HepG2 (cell line): ENCODE data around the gene FGD5.

Experiments
- ATF3 ChIP-seq: sonication (generic); formaldehyde crosslinking; IDR thresholded peaks from 2 replicates; pipeline ENCODE4 v1.4.0; 2020; ENCODE audit warnings: missing genetic modification reagents
- SKIL ChIP-seq: sonication (generic); formaldehyde crosslinking; IDR thresholded peaks from 2 replicates; pipeline ENCODE4 v1.8.0; 2022; ENCODE audit warnings: missing genetic modification reagents, mild to moderate bottlenecking, moderate library complexity, borderline replicate concordance
- ZMYM2 ChIP-seq: sonication (generic); formaldehyde crosslinking; IDR thresholded peaks from 2 replicates; pipeline ENCODE4 v1.8.0; 2022; ENCODE audit warnings: mild to moderate bottlenecking, missing genetic modification reagents

- TF ChIP-seq ATF3 (CRISPR knock-in tag) (no peak), ZMYM2 (CRISPR knock-in tag) (no peak), SKIL (no peak)
These were observed 24.9 kb upstream of the FGD5 start for GRCh38 chr3:14793858-14794234.
